ENCODE measurements around the gene C9.
"Not testable (repeated sequence)": the region's sequence is repeated elsewhere in the genome, so short reads cannot be mapped to it uniquely, and the experiment has no call there.

C9 gene

GRCh38 chr5:39370555-39371366 lies 6.5 kb upstream of the C9 start:
- no peak for DNase-seq

DNA sequence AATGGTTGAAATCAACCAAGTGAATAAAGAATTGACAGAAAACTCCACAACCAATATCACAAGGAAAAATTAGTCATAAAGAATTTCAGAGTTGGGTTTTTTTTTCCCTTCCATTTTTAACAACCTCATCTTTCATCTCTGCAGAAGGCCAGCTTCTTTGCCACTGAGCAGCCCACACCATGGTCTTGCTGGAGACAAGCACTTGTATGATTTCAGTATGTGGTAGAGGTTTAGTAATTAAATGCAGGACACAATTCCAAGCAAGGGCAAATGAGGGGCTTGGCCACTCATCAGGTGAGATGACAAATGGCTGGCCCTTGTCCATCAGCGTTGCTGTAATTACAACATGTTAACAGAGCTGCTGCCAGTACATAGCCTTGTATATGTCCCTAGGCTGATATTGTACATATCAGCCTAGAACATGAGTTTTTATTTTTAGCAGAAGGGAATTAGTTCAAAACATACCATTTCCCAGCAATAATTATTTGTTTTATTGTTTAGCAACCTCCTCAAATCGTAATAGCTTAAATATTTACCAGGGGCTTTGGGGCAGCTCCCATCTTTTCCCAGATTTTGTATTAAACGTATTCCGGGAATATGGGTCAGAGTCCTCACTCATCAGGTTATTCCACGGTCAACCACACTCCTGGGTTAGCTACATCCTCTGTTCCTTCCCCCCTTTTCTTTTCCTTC lies 5.0 kb upstream of the C9 start:
- no peak for DNase-seq

- DNase-seq, result no peak
Measured at GRCh38 chr5:39368116-39368515, 3.8 kb upstream of the C9 start.

DNA sequence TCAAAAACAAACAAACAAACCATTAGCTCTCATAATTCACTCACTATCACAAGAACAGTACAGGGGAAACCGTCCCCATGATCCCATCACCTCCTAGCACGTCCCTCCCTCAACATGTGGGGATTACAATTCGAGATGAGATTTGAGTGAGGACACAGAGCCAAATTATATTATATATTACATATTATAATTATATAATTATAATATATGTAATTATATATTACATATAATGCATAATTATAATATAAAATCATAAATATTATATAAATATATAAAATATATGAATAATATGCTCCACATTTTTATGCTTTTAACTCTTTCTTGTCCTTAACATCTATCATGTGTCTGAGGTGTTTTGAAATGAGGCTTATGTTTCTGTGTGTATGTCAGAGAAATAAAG lies 3.4 kb upstream of the C9 start:
- no peak for DNase-seq

- no peak for DNase-seq
Measured at GRCh38 chr5:39363217-39363616, 1.1 kb downstream of the C9 start.

DNA sequence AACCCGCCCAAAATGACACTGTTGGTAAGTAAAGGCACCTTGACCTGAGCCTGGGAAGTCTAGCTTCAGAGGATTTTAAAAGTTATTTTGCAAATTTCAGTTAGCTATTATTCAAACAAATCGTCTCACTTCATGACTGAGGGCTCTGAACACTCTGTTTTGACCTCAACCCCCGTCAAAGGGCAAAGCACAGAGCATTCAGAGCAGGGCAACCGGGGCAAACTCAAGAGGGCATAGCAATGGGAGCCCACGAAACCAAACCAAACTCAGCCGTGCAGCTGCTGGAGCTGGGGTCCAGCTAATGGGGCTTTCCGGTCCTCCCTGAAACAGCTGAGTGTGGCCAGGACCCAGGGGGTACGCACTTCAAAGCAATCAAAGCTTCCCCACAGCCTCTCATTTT lies 1.6 kb downstream of the C9 start:
- DNase-seq, result no peak

DNA sequence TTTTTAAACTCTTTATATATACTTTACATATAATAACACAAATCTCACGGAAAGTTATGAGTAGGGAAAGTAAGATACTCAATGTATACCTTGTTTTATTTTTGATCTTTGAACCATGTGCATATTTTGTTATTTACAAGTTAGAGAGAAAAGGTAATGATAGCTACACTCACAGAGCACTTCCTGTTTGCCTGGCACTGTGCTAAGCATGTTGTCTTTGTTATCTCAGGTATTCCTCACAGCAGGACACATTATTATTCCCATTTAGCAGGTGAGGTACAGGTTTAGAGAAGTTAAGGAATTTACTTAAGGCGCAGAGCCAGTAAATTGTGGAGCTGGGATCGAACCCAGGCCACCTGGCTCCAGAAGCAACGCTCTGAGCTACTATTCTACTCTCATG lies 3.0 kb downstream of the C9 start:
- no peak for DNase-seq

DNA sequence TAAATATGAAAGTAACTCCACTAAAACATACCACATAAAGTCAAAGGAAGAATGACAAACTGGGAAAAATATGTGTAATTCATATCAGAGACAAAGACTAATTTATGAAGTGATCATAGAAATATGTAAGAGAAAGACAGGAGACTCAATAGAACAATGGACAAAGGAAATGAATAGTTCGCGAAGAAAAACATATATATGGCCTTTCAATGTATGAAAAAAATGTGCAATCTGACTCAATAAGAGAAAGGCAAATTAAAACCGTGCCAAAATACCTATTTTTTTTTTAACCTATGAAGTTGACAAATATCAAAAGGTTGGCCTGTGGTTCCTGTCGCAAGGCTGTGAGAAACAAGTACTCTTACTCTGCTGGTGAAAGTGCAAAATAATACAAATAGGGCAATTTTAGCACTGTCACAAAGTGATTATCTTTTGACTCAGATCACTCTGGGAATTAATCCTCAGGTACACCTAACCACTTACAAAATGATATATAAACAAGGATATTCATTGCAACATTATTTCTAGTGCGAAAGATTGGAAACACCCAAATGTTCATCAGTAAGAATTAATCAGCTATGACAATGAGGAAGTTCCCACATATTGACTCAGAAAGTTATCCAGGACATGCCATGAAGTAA lies 3.7 kb downstream of the C9 start:
- DNase-seq, result no peak

- no peak for DNase-seq
Measured at GRCh38 chr5:39356263-39356662, 8.0 kb downstream of the C9 start.

DNA sequence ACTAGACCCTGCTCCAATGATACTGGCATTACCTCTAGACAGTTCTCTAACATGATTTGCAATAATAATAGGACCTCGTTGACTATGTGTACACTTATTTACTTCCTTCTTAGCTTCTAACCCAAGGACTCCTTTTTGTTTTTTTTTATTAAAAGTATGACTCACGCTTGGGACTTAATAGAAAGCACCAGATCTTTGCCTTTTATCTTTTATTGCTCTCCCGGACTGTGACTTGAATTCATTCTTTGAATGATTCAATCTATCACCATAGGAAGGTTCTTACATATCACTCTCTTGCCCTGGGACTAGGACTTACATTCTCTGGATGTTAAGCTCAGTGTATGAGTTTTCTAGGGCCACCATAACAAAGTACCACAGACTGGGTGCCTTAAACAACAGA lies 9.0 kb downstream of the C9 start:
- no peak for DNase-seq

DNA sequence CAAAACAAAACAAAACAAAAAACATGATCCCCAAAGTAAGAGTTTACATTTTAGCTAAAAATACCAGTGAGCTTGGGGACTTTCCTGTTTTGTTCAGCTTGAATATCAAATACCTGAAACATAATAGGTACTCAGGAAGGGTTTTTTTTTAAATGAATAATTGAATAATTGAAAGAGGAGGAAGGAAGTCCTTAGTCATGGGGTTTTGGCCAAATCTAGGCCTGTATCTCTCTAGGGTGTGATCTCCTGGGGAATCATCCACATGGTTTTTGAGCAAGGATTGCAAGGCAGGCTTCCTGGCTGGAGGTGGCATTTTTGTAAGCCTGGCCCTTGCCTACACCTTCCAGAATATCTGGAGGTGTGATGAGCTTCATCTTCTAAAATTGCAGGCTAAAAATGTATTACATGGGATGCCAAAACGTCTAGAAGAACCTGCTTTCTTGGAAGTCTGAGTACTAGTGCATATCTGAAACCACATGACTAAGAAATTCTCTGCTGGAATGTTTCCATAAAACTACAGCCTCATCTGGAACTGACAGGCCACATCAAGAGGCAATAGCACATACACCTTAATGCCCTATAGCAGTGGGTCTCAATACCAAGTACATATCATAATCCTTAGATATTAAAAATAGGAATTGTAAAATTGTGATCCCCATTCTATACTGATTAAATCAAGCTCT lies 10.4 kb downstream of the C9 start:
- no peak for DNase-seq

DNA sequence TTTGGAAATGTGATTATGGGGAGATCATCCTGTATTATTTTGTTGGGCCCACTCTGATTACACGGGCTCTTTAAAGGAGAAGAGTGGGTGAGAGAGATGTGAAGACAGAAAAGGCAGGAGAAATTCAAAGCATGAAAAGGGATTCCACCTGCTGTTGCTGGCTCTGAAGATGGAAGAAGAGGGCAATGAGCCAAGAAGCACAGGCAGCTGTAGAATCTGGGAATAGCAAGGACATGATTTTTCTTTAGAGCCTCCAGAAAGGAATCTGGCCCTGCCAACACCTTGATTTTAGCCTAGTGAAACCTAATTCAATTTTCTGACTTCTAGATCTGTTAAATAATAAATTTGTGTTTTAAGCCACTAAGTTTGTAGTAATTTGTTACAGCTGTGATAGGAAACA lies 11.3 kb downstream of the C9 start:
- no peak for DNase-seq

DNA sequence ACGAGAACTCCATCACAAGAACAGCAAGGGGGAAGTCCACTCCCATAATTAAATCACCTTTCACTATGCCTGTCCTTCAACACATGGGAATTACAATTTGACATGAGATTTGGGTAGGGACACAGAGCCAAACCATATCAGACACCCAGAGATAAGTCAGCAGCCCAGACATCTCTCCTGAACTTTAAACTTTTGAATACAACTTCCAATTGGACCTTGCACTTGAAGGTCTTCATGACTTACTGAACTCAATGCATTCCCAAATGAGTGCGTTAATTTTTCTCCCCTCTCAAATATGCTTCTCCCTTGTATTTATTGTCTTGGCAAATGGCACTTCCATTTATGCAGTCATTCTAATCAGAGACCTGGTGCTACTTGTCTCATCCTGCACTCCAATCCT lies 12.1 kb downstream of the C9 start:
- no peak for DNase-seq

GRCh38 chr5:39349484-39349883 lies 14.8 kb downstream of the C9 start:
- DNase-seq, result no peak

DNA sequence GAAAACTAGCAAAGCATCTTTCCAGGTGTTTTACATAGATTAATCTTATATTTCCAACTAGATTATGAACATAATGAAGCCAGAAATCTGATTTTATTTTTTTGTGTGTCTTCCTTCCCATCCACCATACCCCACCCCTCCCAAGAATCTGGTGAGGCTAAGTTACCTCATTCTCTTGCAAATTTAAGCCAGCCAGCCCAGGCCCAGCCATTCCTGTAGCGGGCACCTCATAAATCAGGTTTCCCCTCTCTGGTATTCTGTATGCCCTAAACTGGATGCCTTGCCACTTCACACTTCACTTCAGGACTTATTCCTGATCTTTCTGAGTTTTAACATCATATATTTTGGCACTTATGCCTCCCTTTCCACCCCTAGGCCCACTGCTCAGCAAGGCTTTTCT lies 21.8 kb downstream of the C9 start:
- no peak for DNase-seq

DNA sequence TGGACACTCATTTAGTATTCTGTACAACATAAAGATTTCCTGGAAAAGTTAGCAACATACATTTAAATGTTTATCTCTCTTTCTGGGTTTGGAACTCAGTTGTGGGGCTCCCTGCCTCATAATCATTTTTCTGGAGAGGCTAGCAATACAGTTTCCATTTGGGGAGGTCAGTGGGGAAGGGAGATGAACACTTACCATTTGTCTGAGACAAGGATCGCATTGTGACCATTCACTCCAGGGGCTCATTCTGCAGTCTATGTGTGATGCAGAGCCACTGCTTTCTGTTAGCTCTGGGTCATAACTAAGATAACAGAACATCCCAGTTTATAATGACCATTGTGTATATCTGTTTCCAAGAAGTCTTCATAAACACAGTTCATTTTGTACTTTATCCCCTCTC lies 22.4 kb downstream of the C9 start:
- DNase-seq, result no peak

DNA sequence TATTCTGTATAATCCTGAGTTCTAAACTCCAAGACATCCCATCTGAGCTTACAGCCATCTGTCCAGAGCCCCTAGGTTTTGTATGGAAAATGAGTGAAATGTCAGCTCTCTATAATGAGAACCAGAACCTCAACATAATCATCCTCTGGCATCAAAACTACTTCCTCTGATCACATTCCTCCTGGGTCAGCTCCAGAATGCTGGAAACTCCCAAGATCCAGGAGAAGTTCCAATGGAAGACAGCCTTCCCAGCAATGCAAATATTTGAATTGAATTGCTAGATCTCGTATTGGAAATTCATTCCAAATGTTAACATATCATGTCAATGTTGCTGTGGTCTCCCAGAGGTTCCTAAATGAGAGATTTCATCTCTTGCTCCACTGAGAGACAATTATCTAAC lies 23.8 kb downstream of the C9 start:
- DNase-seq, result no peak

DNA sequence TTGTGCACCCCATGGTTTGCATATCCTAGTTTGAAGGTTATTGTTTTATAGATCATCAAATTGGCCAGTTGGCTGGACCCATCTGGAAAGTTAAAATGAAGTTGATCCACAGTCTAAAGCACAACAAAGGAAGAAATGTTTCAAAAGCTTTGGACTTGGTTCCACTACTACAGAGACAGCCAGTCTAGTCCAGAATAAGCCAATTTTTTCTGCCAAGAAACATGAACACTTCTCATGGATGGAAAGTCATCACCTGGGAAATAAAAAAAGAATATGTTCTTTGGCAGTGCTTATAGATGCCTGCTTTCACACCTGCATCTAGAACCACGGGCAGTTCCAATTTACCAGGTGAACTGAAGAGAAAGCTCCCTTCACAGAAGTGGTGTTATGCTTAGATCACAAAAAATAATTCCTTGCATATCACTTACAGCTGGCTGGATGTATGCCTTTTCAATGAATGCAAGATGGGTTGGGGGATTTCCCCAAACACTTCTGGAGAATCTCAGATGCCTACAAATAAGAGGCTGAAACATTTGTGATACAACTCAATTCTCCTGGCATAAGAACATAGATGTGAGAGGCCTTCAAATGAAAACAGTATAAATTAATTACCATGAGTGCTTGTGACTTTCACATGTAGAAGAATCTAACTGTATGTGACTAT lies 26.9 kb downstream of the C9 start:
- DNase-seq, result no peak

DNA sequence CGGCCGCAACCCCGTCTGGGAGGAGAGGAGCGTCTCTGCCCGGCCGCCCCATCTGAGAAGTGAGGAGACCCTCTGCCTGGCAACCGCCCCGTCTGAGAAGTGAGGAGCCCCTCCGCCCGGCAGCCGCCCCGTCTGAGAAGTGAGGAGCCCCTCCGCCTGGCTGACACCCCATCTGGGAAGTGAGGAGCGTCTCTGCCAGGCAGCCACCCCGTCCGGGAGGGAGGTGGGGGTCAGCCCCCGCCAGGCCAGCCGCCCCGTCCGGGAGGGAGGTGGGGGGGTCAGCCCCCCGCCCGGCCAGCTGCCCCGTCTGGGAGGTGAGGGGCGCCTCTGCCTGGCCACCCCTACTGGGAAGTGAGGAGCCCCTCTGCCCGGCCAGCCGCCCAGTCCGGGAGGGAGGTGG lies 30.0 kb downstream of the C9 start:
- not testable (repeated sequence) for DNase-seq

DNA sequence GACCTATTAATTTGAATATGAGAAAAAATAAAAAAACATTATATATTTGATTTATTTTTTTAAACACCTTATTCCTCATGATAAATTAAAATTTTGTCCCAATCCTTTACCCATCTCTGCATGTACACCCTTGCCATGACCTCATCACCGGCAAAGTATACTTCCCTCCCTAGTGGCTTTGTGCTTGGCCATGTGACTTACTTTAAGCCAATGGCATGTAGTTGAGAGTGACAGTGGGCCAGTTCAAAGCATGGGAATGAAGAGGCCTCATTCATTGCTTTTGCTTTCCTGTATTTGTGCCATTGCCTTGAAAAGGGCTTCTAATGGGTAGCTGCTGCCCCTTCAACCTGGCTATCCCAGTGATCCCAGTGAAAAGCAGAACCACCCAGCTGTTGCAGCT lies 31.2 kb downstream of the C9 start:
- no peak for DNase-seq

GRCh38 chr5:39331861-39332381 lies 32.4 kb downstream of the C9 start:
- DNase-seq, result no peak

- no peak for DNase-seq
Measured at GRCh38 chr5:39328731-39329130, 35.6 kb downstream of the C9 start.

- DNase-seq, result no peak
Measured at GRCh38 chr5:39323542-39323941, 40.8 kb downstream of the C9 start.

All from cerebellar nuclear complex (tissue), 1 donor.